ENCODE data around the gene SPPL2B. TPM values are rescaled to one million over a fixed set of nuclear protein-coding genes. Genes with fewer than 3 reads are reported as not detected.
A peak's percentile ranks its signal among the peaks of the same experiment; 100 is the strongest.

The SPPL2B gene
- total and polyA plus RNA-seq, 5 experiments from 2014 or later, result 10.5 to 175 (median 17.3) TPM

DNA sequence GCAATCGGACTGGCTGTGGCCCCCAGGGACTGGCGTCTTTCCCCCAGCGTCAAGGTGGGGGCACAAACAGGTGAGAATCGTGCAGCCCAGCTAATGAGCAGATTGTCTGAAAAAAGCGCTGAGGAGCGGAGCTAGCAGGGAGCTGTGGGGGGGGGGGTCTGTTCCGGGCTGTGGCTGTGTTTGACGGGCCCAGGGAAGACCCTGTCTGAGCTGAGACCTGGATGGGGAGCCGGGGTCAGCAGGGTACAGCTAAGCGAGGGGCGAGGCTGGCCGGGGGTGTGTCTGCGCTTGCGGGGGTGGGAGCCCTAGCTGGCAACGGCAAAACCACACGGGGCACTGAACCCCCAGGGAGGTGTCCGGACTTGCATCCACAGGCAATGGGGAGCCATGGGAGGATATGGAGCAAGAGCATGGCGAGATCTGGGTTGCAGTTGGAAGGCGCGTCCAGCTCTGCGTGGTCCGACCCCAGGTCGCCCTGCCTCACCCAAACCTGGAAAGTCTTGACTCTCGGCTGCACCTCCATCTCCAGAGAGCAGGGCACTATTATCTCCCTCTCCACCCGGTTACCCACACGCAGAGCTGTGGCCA is 25.2 kb upstream of the SPPL2B start:
- POLR2A ChIA-PET, result interaction anchor here (0.6 to 2.6 kb wide), 6 partner anchors 9 to 45 kb away, joined by 3 to 24 read pairs (median 4); no protein-coding TSS in a partner anchor
- H3K4me1 Mint-ChIP-seq, result peaks cover 5 to 30% (median 12%) of the 10 kb centered on the region in 4 donors
- peak overlapping the region; percentile 37 to 86 (median 77) for H3K4me3 Mint-ChIP-seq
- peak; percentile 24 for ATAC-seq
- peak overlapping the region in 4 of 10 donors; percentile 35 to 72 (median 46) for H3K27ac Mint-ChIP-seq
- no peak for DNase-seq
- H3K36me3 Mint-ChIP-seq, result no peaks in the 10 kb centered on the region
- H3K9me3 Mint-ChIP-seq, result no peaks in the 10 kb centered on the region
- H3K27me3 Mint-ChIP-seq, result peaks cover 8 to 43% (median 19%) of the 10 kb centered on the region in 5 donors

DNA sequence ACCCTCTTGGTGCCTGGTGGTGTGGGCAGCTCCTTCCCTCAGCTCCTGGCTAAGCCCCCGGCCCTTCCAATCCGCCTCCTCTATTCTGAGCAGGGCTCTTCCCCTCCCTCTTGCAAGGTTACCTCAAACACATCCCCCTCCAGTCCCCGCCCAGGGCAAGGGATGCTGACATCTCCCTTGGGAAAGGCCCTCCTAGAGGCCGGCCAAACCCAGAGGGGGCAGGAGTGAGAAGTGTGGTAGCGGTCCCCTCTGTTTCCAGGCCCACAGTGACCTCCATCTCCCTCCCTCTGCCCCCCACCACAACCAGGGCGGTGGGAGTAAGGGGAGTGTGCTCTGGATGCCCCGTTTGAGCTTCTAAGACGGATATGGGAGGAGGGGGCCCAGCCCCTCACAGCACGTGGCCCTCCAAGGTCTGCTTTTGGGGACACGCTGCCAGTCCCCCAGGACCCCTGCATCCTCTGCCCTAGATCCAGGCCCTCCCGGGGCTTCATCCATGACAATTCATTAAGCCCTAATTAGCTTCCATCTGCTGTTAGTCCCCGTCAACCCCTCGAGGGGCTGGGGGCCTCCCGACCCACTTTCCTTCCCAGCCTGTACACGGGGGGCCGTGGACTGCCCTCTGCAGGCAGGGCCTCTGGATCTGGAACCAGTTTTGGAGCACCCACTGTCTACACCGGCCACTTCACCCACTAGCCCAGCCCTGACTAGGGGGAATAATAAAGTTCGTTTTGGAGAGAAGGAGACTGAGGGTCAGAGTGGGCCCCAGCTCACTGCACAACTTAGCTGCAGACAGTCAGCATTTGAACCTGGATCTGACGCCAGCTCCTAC is 22.8 kb upstream of the SPPL2B start:
- Mint-ChIP-seq H3K27me3 (peaks cover 11 to 66% (median 25%) of the 10 kb centered on the region in 5 donors), H3K9me3 (no peaks in the 10 kb centered on the region), H3K27ac (no peak overlapping the region), H3K4me3 (peak overlapping the region in 4 of 10 donors; percentile 7 to 41 (median 22)), H3K36me3 (peaks cover 0 to 5% (median 2%) of the 10 kb centered on the region in 3 donors), H3K4me1 (peaks cover 8 to 33% (median 20%) of the 10 kb centered on the region in 4 donors)
- POLR2A ChIA-PET, result interaction anchor here (0.6 to 1.5 kb wide), 4 partner anchors 12 to 31 kb away, joined by 3 to 6 read pairs (median 4); no protein-coding TSS in a partner anchor
- ATAC-seq (no peak), DNase-seq (no peak)

DNA sequence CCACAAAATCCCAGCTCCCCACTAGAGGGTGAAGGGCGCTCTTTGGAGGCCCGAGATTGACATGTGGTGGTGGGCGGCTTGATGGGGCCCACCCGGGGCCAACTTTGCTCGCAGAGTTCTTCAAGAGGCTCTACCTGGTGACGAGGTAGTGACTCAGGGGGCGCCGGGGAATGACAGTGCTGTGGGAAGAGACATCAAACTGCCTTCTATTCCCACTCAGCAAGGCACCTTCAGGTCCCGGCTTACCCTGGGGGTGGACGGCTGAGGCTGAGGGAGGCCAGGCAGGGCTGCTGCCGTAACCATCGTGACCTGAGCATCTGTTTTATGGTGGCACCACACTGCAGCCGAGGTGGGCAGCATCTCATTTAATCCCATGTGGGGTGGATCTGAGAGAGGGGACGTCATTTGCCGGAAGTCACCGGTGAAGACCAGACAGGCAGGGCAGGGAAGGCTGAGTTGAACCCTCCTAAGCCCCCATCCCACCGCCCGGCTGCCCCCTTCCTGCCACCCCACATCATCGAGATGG is 22.1 kb upstream of the SPPL2B start:
- no peak for ATAC-seq
- H3K9me3 Mint-ChIP-seq, result no peaks in the 10 kb centered on the region
- POLR2A ChIA-PET, result interaction anchor here (0.5 to 1.5 kb wide), 6 partner anchors 12 to 88 kb away, joined by 3 to 6 read pairs (median 3); no protein-coding TSS in a partner anchor
- peaks cover 8 to 28% (median 20%) of the 10 kb centered on the region in 4 donors for H3K4me1 Mint-ChIP-seq
- no peak for DNase-seq
- peaks cover 11 to 69% (median 25%) of the 10 kb centered on the region in 5 donors for H3K27me3 Mint-ChIP-seq
- peaks cover 0 to 5% (median 2%) of the 10 kb centered on the region in 3 donors for H3K36me3 Mint-ChIP-seq
- peak overlapping the region in 3 of 10 donors; percentile 7 to 32 (median 24) for H3K4me3 Mint-ChIP-seq
- H3K27ac Mint-ChIP-seq, result no peak overlapping the region

DNA sequence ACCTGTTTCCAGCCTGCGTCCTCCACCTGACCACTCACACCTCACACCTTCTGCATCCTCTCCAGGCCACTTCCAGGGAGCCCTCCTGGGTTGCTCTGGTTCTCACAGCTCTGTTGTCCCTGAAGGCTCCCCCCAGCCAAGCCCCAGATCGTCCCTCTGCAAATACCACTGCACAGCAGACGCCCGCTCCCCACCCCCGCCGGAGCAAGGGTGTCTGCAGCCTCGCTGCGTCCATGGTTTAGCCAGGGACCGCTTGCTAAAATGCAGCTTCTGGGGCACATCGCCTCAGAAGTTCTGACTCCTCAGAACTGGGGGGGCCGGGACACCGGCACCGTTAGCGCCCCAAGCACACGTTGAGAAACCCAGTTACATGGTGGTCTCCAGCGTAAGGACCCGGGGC is 21.5 kb upstream of the SPPL2B start:
- H3K9me3 Mint-ChIP-seq, result no peaks in the 10 kb centered on the region
- peak overlapping the region in 1 of 10 donors; percentile 25 for H3K27ac Mint-ChIP-seq
- H3K4me1 Mint-ChIP-seq, result peaks cover 8 to 27% (median 20%) of the 10 kb centered on the region in 4 donors
- POLR2A ChIA-PET, result interaction anchor here (0.5 to 1.3 kb wide), 3 partner anchors 13 to 88 kb away, joined by 3 to 4 read pairs (median 3); no protein-coding TSS in a partner anchor
- DNase-seq (no peak), ATAC-seq (no peak)
- H3K27me3 Mint-ChIP-seq, result peaks cover 11 to 69% (median 25%) of the 10 kb centered on the region in 5 donors
- peaks cover 0 to 5% (median 2%) of the 10 kb centered on the region in 3 donors for H3K36me3 Mint-ChIP-seq
- H3K4me3 Mint-ChIP-seq, result peak overlapping the region in 4 of 10 donors; percentile 32 to 68 (median 46)

DNA sequence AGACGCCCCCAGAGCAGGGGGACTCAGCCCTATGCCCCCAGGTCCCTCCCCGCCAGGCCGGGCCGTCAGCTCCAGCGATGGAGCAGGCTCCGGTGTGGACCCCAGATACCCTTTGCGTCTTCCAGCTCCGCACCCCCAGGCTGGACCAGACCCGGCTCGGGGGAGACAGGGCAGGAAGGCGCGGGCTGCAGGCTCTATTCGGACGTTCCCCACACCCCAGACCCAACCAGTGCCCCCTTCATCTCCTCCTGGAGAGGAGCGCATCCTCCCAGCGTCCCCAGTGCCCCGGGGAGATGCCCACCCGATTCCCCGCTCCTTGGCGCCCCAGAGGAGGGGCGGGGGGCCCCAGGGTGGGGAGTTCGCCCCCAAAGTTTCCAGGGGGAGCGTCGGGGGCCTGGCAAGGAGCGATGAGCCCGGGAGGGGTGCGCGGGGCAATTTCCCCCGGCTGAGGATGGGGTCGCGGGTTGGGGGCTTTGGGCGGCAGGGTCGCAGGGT is 20.9 kb upstream of the SPPL2B start:
- H3K4me1 Mint-ChIP-seq, result peaks cover 8 to 24% (median 19%) of the 10 kb centered on the region in 4 donors
- H3K27ac Mint-ChIP-seq, result no peak overlapping the region
- DNase-seq, result no peak
- no peak for ATAC-seq
- no peaks in the 10 kb centered on the region for H3K9me3 Mint-ChIP-seq
- POLR2A ChIA-PET, result interaction anchor here (1.1 to 2.8 kb wide), 5 partner anchors 9 to 37 kb away, joined by 3 to 20 read pairs (median 4); no protein-coding TSS in a partner anchor
- peaks cover 0 to 5% (median 2%) of the 10 kb centered on the region in 3 donors for H3K36me3 Mint-ChIP-seq
- H3K4me3 Mint-ChIP-seq, result peak overlapping the region in 4 of 10 donors; percentile 18 to 28 (median 22)
- peaks cover 11 to 73% (median 25%) of the 10 kb centered on the region in 5 donors for H3K27me3 Mint-ChIP-seq

DNA sequence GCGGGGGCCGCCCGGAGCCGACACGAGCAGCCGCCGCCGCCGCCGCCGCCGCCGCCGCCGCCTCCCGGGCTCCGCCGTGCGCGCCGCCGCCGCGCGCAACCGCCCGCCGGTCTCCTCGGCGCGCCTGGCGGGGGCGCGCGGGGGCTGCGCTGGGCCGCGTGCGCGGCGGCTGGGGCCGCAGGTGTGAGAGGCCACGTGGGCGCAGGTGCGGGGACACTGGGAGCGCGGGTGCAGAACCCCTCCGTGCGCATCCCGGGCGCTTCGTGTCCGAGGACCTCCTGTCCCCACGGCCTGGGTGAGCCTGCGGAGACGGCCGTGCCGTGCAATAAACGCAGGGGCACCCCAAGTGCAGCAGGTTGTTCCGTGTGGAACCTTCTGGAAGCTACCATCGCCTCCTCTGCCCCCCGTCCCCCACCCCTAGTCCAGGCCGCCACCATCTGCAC is 20.3 kb upstream of the SPPL2B start, which contains the start of gene LINGO3:
LINGO3 (minus strand) TSS at position 41 of the 443 bp plus-strand sequence. CDS start 16,378 bp downstream, outside the sequence.
- ATAC-seq, result peak; percentile 45 to 50
- POLR2A ChIA-PET, result interaction anchor here (0.8 to 2.8 kb wide), 5 partner anchors 9 to 103 kb away, joined by 3 to 20 read pairs (median 4); no protein-coding TSS in a partner anchor
- Mint-ChIP-seq H3K36me3 (peaks cover 0 to 5% (median 2%) of the 10 kb centered on the region in 3 donors), H3K9me3 (no peaks in the 10 kb centered on the region), H3K27me3 (peaks cover 13 to 71% (median 24%) of the 10 kb centered on the region in 5 donors), H3K27ac (peak within 1 kb of the TSS in 2 of 10 donors; percentile 75 to 87), H3K4me1 (peaks cover 5 to 19% (median 17%) of the 10 kb centered on the region in 4 donors), H3K4me3 (peak within 1 kb of the TSS; percentile 41 to 85 (median 75))
- no peak for DNase-seq

DNA sequence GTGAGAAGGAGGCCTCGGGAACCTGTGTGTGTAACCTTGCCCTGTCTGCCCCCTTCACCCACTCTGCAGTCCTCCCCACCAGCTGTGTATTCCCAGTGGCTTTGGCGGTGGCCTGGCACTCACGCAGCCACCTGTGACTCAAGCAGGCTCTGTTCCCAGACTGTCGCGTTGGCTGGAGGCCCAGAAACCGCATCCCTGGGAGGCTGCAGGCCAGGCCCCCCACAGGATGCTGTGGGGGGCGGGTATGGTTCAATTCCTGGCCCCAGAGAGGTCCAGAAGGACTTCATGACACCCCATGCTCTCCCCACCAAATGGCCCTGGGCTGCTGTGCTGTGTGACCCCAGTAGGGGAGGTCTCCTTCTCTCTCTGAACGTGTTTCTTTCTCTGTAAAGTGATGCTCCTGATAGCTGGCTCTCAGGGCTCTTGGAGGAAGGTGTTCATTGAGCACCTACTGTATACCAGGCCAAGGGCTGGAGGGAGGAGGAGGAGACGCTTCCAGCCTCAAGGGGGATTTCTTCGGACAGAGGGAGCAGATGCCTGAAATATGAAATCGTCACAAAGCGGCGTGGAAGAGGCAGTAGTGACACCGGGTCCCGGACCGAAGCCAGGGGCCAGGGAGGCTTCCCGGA is 18.6 kb upstream of the SPPL2B start:
- DNase-seq (no peak), ATAC-seq (no peak)
- Mint-ChIP-seq H3K4me1 (peaks cover 4 to 16% (median 11%) of the 10 kb centered on the region in 4 donors), H3K9me3 (peaks cover under 1 to 13% (median 4%) of the 10 kb centered on the region in 9 donors), H3K27me3 (peaks cover 11 to 68% (median 29%) of the 10 kb centered on the region in 5 donors), H3K27ac (peak overlapping the region in 1 of 10 donors; percentile 55), H3K36me3 (peaks cover 3 to 7% (median 4%) of the 10 kb centered on the region in 3 donors), H3K4me3 (peak overlapping the region in 1 of 10 donors; percentile 41)
- POLR2A ChIA-PET, result interaction anchor here (0.7 to 2.8 kb wide), 2 partner anchors 11 to 29 kb away, joined by 5 to 20 read pairs; no protein-coding TSS in a partner anchor

DNA sequence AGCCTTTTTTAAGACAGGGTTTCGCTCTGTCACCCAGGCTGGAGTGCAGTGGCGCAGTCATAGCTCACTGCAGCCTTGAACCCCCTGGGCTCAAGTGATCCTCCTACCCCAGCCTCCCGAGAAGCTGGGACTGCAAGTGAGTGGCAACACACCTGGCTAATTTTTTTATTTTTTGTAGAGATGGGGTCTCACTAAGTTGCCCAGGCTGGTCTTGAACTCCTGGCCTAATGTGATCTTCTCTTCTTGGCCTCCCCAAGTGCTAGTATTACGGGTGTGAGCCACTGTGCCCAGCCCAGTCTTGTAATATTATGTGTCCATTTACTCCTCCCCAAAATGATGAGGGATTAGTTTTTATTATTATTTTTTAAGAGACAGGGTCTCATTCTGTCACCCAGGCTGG is 17.4 kb upstream of the SPPL2B start:
- DNase-seq, result no peak
- peaks cover 8 to 11% (median 9%) of the 10 kb centered on the region in 3 donors for H3K36me3 Mint-ChIP-seq

DNA sequence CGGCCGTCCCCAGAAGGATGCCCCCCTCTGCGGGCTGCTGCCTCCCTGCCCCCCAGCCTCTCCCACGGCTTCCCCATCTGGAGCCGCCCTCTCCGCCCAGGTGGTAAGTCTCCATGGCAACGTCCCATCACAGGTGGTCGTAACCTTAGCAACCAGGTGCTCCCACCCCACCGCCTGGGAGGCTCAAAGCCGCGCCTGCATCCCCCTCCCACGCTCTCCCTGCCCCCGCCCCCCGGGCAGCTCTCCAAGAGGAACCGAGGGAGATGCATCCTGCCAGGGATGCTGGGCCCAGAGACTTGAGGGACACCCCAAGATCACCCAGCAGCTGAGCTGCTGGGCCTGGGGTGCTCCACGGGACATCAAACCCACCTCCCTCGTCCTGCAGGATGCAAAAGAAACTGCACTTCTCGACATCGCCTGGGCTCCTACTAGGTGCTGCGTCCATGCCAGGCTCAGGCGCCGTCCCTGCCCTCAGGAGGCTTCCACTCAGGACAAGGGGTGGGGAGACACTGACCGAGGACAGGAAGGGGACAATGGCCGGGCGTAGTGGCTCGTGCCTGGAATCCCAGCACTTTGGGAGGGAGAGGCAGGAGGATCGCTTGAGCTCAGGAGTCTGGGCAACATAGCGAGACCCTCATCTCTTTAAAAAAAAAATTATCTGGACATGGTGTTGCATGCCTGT is 15.5 kb upstream of the SPPL2B start:
- Mint-ChIP-seq H3K4me1 (peaks cover 4 to 20% (median 13%) of the 10 kb centered on the region in 4 donors), H3K4me3 (no peak overlapping the region), H3K27ac (peak overlapping the region in 1 of 10 donors; percentile 38), H3K9me3 (peaks cover 4 to 27% (median 9%) of the 10 kb centered on the region in 9 donors), H3K36me3 (peaks cover 8 to 11% (median 9%) of the 10 kb centered on the region in 3 donors), H3K27me3 (peaks cover 11 to 54% (median 25%) of the 10 kb centered on the region in 5 donors)
- peak; percentile 12 to 48 for ATAC-seq
- DNase-seq, result no peak
- POLR2A ChIA-PET, result interaction anchor here (1.1 kb wide), 1 partner anchor 15 kb away, joined by 3 read pairs; the partner anchor contains the start of gene LSM7

More for the DNA sequence above, 17.4 kb upstream of the SPPL2B start:
- POLR2A ChIA-PET, result interaction anchor here (0.8 to 1.7 kb wide), 2 partner anchors 9 to 15 kb away, joined by 4 read pairs; no protein-coding TSS in a partner anchor
- H3K27me3 Mint-ChIP-seq, result peaks cover 13 to 63% (median 29%) of the 10 kb centered on the region in 5 donors
- H3K4me1 Mint-ChIP-seq, result peaks cover 4 to 23% (median 14%) of the 10 kb centered on the region in 4 donors
- no peak for ATAC-seq
- H3K27ac Mint-ChIP-seq, result no peak overlapping the region
- no peak overlapping the region for H3K4me3 Mint-ChIP-seq
- peaks cover 4 to 25% (median 9%) of the 10 kb centered on the region in 9 donors for H3K9me3 Mint-ChIP-seq

DNA sequence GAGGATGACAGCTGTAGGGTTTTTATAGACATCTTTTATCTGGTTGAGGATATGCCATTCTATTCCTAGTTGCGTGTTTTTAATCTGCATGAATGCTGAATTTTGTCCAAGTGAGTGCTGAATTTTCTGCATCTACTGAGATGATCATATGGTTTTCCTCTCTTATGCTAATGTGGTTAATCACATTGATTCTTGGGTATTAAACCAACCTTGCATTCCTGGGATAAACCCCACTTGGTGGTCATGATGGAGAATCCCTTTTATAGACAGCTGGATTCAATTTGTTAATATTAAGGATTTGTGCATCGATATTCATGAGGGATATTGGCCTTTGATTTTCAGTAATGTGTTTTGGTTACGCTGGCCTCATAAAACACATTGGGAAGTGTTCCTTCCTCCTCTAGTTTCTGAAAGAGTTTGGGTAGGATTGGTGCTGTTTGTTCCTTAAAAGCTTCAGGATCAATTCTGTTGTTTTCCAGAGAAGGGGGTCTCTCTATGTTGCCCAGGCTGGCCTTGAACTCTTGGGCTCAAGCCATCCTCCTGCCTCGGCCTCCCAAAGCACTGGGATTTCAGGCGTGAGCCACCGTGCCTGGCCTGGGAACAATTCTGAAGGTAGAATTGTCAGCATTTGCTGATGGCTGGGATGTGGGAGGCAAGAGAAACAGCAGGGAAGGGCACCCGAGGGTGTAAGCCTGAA is 13.2 kb upstream of the SPPL2B start:
- DNase-seq, result no peak

More for the DNA sequence above, 13.2 kb upstream of the SPPL2B start:
- Mint-ChIP-seq H3K27me3 (peaks cover 7 to 34% (median 18%) of the 10 kb centered on the region in 5 donors), H3K9me3 (peaks cover 4 to 27% (median 9%) of the 10 kb centered on the region in 9 donors), H3K4me3 (no peak overlapping the region), H3K36me3 (peaks cover 6 to 8% (median 8%) of the 10 kb centered on the region in 3 donors), H3K4me1 (peaks cover 2 to 23% (median 4%) of the 10 kb centered on the region in 4 donors), H3K27ac (peak overlapping the region in 1 of 10 donors; percentile 6)
- POLR2A ChIA-PET, result interaction anchor here (0.7 to 3.4 kb wide), 9 partner anchors 7 to 161 kb away, joined by 3 to 12 read pairs (median 4); partner anchors contain the start of genes LSM7, PEAK3, PLEKHJ1 and SPPL2B
- ATAC-seq, result no peak
